ENCODE results near the gene KRTAP1-3. TPM values are rescaled to one million over a fixed set of nuclear protein-coding genes. Genes with fewer than 3 reads are reported as not detected.

KRTAP1-3 gene
- polyA plus RNA-seq, 1 experiment = not detected

GRCh38 chr17:41020336-41020735, 14.3 kb downstream of the KRTAP1-3 start:
- Histone ChIP-seq H3K9me3 (ENCODE audit: control insufficient read depth, insufficient read depth, low read length) (no peaks in the 10 kb centered on the region), H3K4me3 (ENCODE audit: low read depth, low read length) (no peak overlapping the region), H3K27me3 (ENCODE audit: control insufficient read depth, insufficient read depth, low read length) (no peaks in the 10 kb centered on the region), H3K27ac (ENCODE audit: low read depth, low read length) (no peak overlapping the region)
- POLR2A ChIA-PET = no interaction called here
- CTCF ChIA-PET = no interaction called here
- DNase-seq (ENCODE audit: low read depth, low spot score) = no peak
- no peak for TF ChIP-seq CTCF (IDR thresholded peaks at IDR 0.05; ENCODE audit: low read depth, low read length)

GRCh38 chr17:41019415-41019814, 15.3 kb downstream of the KRTAP1-3 start:
- no peaks in the 10 kb centered on the region for H3K9me3 ChIP-seq (ENCODE audit: control insufficient read depth, insufficient read depth, low read length)
- POLR2A ChIA-PET = no interaction called here
- H3K4me3 ChIP-seq (ENCODE audit: low read depth, low read length) = no peak overlapping the region
- CTCF ChIA-PET = no interaction called here
- no peak for DNase-seq (ENCODE audit: low read depth, low spot score)
- H3K27ac ChIP-seq (ENCODE audit: low read depth, low read length) = no peak overlapping the region
- TF ChIP-seq CTCF (IDR thresholded peaks at IDR 0.05; ENCODE audit: low read depth, low read length) = no peak
- no peaks in the 10 kb centered on the region for H3K27me3 ChIP-seq (ENCODE audit: control insufficient read depth, insufficient read depth, low read length)

- ChIA-PET POLR2A (no interaction called here), CTCF (no interaction called here)
- Histone ChIP-seq H3K4me3 (ENCODE audit: low read depth, low read length) (no peak overlapping the region), H3K27me3 (ENCODE audit: control insufficient read depth, insufficient read depth, low read length) (no peaks in the 10 kb centered on the region), H3K9me3 (ENCODE audit: control insufficient read depth, insufficient read depth, low read length) (no peaks in the 10 kb centered on the region), H3K27ac (ENCODE audit: low read depth, low read length) (no peak overlapping the region)
- TF ChIP-seq CTCF (IDR thresholded peaks at IDR 0.05; ENCODE audit: low read depth, low read length) = no peak
- DNase-seq (ENCODE audit: low read depth, low spot score) = no peak
These were observed 16.1 kb downstream of the KRTAP1-3 start for GRCh38 chr17:41018541-41018940.

GRCh38 chr17:41016578-41017215, 18.0 kb downstream of the KRTAP1-3 start:
- H3K27ac ChIP-seq (ENCODE audit: low read depth, low read length) = no peak overlapping the region
- DNase-seq (ENCODE audit: low read depth, low spot score) = no peak
- CTCF ChIA-PET = no interaction called here
- no peaks in the 10 kb centered on the region for H3K9me3 ChIP-seq (ENCODE audit: control insufficient read depth, insufficient read depth, low read length)
- TF ChIP-seq CTCF (IDR thresholded peaks at IDR 0.05; ENCODE audit: low read depth, low read length) = no peak
- POLR2A ChIA-PET = no interaction called here
- H3K27me3 ChIP-seq (ENCODE audit: control insufficient read depth, insufficient read depth, low read length) = no peaks in the 10 kb centered on the region
- no peak overlapping the region for H3K4me3 ChIP-seq (ENCODE audit: low read depth, low read length)

- Histone ChIP-seq H3K9me3 (ENCODE audit: control insufficient read depth, insufficient read depth, low read length) (no peaks in the 10 kb centered on the region), H3K27ac (ENCODE audit: low read depth, low read length) (no peak overlapping the region), H3K4me3 (ENCODE audit: low read depth, low read length) (no peak overlapping the region), H3K27me3 (ENCODE audit: control insufficient read depth, insufficient read depth, low read length) (no peaks in the 10 kb centered on the region)
- TF ChIP-seq CTCF (IDR thresholded peaks at IDR 0.05; ENCODE audit: low read depth, low read length) = no peak
- POLR2A ChIA-PET = no interaction called here
- DNase-seq (ENCODE audit: low read depth, low spot score) = no peak
- CTCF ChIA-PET = interaction anchor here (0.7 kb wide), 1 partner anchor 534 kb away, joined by 3 read pairs; no protein-coding TSS in a partner anchor
These were observed 19.2 kb downstream of the KRTAP1-3 start for GRCh38 chr17:41015454-41015853.
